ENCODE data around the gene ASIC1. TPM values are rescaled to one million over a fixed set of nuclear protein-coding genes. Genes with fewer than 3 reads are reported as not detected.
A peak's percentile ranks its signal among the peaks of the same experiment; 100 is the strongest.

ASIC1 gene
- total RNA-seq = 1 to 10 TPM in 1 of 4 donors, under 1 TPM in 3; 0.75 to 3.0 (median 0.81) TPM

GRCh38 chr12:50057000-50057841, at the start of gene ASIC1:
Gene ASIC1 (plus strand): TSS chr12:50057596. CDS start chr12:50058767, 1,171 bp downstream.
- intact Hi-C loops (cut with DNase I; ENCODE audit: low total_unique reads) (loop anchor here (2.0 kb wide), 1 partner anchor 84 kb away; the partner anchor contains the start of gene AQP6), in situ Hi-C loops (cut with MboI; ENCODE audit: low pct_ligation_motif_present in 1 of 4, low pct_unique_long_range_greater_than_20kb in 1 of 4, low sequenced_read_pairs in 3 of 4) (loop anchor here (5.0 to 25.0 kb wide), 4 partner anchors 82 to 195 kb away; partner anchors contain the start of gene AQP6 (in 2 of the 4))
- peaks cover 27% of the 10 kb centered on the region for H3K27me3 ChIP-seq
- DNase-seq = peak; percentile 60
- no peaks in the 10 kb centered on the region for H3K36me3 ChIP-seq
- 0 to 1% methylated on average over 2 to 43 of the region's 88 CpGs for WGBS, 2 donors (ENCODE audit: low coverage in 1 of 2)
- H3K4me1 ChIP-seq = peaks cover 0 to 30% (median 20%) of the 10 kb centered on the region in 4 donors
- H3K4me3 ChIP-seq = peak within 1 kb of the TSS; percentile 54 to 68 (median 62)
- TF ChIP-seq POLR2AphosphoS5 (IDR thresholded peaks at IDR 0.05) = no peak
- TF ChIP-seq POLR2A (IDR thresholded peaks at IDR 0.05) = no peak
- no peak for TF ChIP-seq EP300 (IDR thresholded peaks at IDR 0.05; ENCODE audit: low read depth)
- peak in 2 of 5 experiments; percentile 12 to 35 for TF ChIP-seq CTCF (IDR thresholded peaks at IDR 0.05)
- H3K9me3 ChIP-seq = no peaks in the 10 kb centered on the region
- H3K27ac ChIP-seq = peak within 1 kb of the TSS; percentile 21 to 75 (median 65)

GRCh38 chr12:50013361-50014147, 43.8 kb upstream of the ASIC1 start:
- no peak for DNase-seq
- H3K27ac ChIP-seq = no peak overlapping the region
- in situ Hi-C loops (cut with MboI; ENCODE audit: low pct_ligation_motif_present in 1 of 4, low pct_unique_long_range_greater_than_20kb in 1 of 4, low sequenced_read_pairs in 3 of 4) = no loop called here
- no peak overlapping the region for H3K4me3 ChIP-seq
- no peaks in the 10 kb centered on the region for H3K27me3 ChIP-seq
- intact Hi-C loops (cut with DNase I; ENCODE audit: low total_unique reads) = no loop called here
- TF ChIP-seq CTCF (IDR thresholded peaks at IDR 0.05) (no peak), POLR2AphosphoS5 (IDR thresholded peaks at IDR 0.05) (no peak), POLR2A (IDR thresholded peaks at IDR 0.05) (no peak), EP300 (IDR thresholded peaks at IDR 0.05; ENCODE audit: low read depth) (no peak)
- no peaks in the 10 kb centered on the region for H3K9me3 ChIP-seq
- H3K4me1 ChIP-seq = peaks cover 0 to 15% (median 0%) of the 10 kb centered on the region in 4 donors
- peaks cover 0 to 3% (median 0%) of the 10 kb centered on the region in 4 donors for H3K36me3 ChIP-seq
- 70 to 86% methylated on average over 2 of the region's 2 CpGs for WGBS, 2 donors (ENCODE audit: low coverage in 1 of 2)

GRCh38 chr12:50014342-50014741, 43.1 kb upstream of the ASIC1 start:
- H3K27ac ChIP-seq = no peak overlapping the region
- peaks cover 0 to 3% (median 0%) of the 10 kb centered on the region in 4 donors for H3K36me3 ChIP-seq
- H3K27me3 ChIP-seq = no peaks in the 10 kb centered on the region
- TF ChIP-seq POLR2AphosphoS5 (IDR thresholded peaks at IDR 0.05) (no peak), CTCF (IDR thresholded peaks at IDR 0.05) (no peak)
- 94% methylated on average over 3 of the region's 3 CpGs; no CpG with 5 or more reads in 1 of the 2 donors for WGBS, 2 donors (ENCODE audit: low coverage in 1 of 2)
- H3K4me1 ChIP-seq = peaks cover 0 to 15% (median 0%) of the 10 kb centered on the region in 4 donors
- intact Hi-C loops (cut with DNase I; ENCODE audit: low total_unique reads) (no loop called here), in situ Hi-C loops (cut with MboI; ENCODE audit: low pct_ligation_motif_present in 1 of 4, low pct_unique_long_range_greater_than_20kb in 1 of 4, low sequenced_read_pairs in 3 of 4) (no loop called here)
- no peak for DNase-seq
- no peak overlapping the region for H3K4me3 ChIP-seq
- H3K9me3 ChIP-seq = no peaks in the 10 kb centered on the region
